ENCODE results near the gene WDR82.

Gene WDR82

GRCh38 chr3:52317208-52318000 lies 39.0 kb upstream of the WDR82 start:
- DNase-seq: peak; percentile 86
- Mint-ChIP-seq H3K36me3 (ENCODE audit: low read depth) (no peaks in the 10 kb centered on the region), H3K4me1 (peaks cover 43% of the 10 kb centered on the region), H3K4me3 (peak overlapping the region; percentile 77), H3K9me3 (no peaks in the 10 kb centered on the region), H3K27me3 (ENCODE audit: low read depth, poor library complexity) (peaks cover 50% of the 10 kb centered on the region), H3K27ac (no peak overlapping the region)
- no peak for TF ChIP-seq CTCF (IDR thresholded peaks at IDR 0.05)

- H3K27me3 Mint-ChIP-seq (ENCODE audit: low read depth, poor library complexity): peaks cover 46% of the 10 kb centered on the region
- no peak for TF ChIP-seq CTCF (IDR thresholded peaks at IDR 0.05)
- no peaks in the 10 kb centered on the region for H3K36me3 Mint-ChIP-seq (ENCODE audit: low read depth)
- H3K27ac Mint-ChIP-seq: no peak within 1 kb of the TSS
- H3K9me3 Mint-ChIP-seq: no peaks in the 10 kb centered on the region
- H3K4me3 Mint-ChIP-seq: peak within 1 kb of the TSS; percentile 77
- no peak for DNase-seq
- H3K4me1 Mint-ChIP-seq: peaks cover 48% of the 10 kb centered on the region
Measured at GRCh38 chr3:52315977-52316764, 37.7 kb upstream of the WDR82 start, which contains the start of gene DNAH1. Gene DNAH1 (plus strand): TSS chr3:52316319. CDS start chr3:52322443, 6,124 bp downstream.

GRCh38 chr3:52315006-52315405 lies 36.6 kb upstream of the WDR82 start:
- TF ChIP-seq CTCF (IDR thresholded peaks at IDR 0.05): no peak
- Mint-ChIP-seq H3K36me3 (ENCODE audit: low read depth) (no peaks in the 10 kb centered on the region), H3K4me3 (no peak overlapping the region), H3K4me1 (peaks cover 50% of the 10 kb centered on the region), H3K27ac (peak overlapping the region; percentile 42), H3K9me3 (no peaks in the 10 kb centered on the region), H3K27me3 (ENCODE audit: low read depth, poor library complexity) (peaks cover 40% of the 10 kb centered on the region)
- DNase-seq: no peak

- no peak for TF ChIP-seq CTCF (IDR thresholded peaks at IDR 0.05)
- no peak overlapping the region for H3K27ac Mint-ChIP-seq
- no peaks in the 10 kb centered on the region for H3K36me3 Mint-ChIP-seq (ENCODE audit: low read depth)
- no peak for DNase-seq
- H3K4me1 Mint-ChIP-seq: peaks cover 50% of the 10 kb centered on the region
- no peak overlapping the region for H3K4me3 Mint-ChIP-seq
- H3K27me3 Mint-ChIP-seq (ENCODE audit: low read depth, poor library complexity): peaks cover 40% of the 10 kb centered on the region
- H3K9me3 Mint-ChIP-seq: no peaks in the 10 kb centered on the region
Measured at GRCh38 chr3:52314489-52314888, 36.0 kb upstream of the WDR82 start.

- H3K9me3 Mint-ChIP-seq: no peaks in the 10 kb centered on the region
- H3K27me3 Mint-ChIP-seq (ENCODE audit: low read depth, poor library complexity): peaks cover 38% of the 10 kb centered on the region
- no peak overlapping the region for H3K4me3 Mint-ChIP-seq
- H3K27ac Mint-ChIP-seq: no peak overlapping the region
- DNase-seq: no peak
- no peak for TF ChIP-seq CTCF (IDR thresholded peaks at IDR 0.05)
- no peaks in the 10 kb centered on the region for H3K36me3 Mint-ChIP-seq (ENCODE audit: low read depth)
- peaks cover 50% of the 10 kb centered on the region for H3K4me1 Mint-ChIP-seq
Measured at GRCh38 chr3:52313774-52314188, 35.3 kb upstream of the WDR82 start.
